HG02798 (cell line): ENCODE results near the gene MAML1.
"Not testable (repeated sequence)": the region's sequence is repeated elsewhere in the genome, so short reads cannot be mapped to it uniquely, and the experiment has no call there.

Source experiments
- ATAC-seq: cut with Tn5 transposase; IDR thresholded peaks from one replicate; pipeline ENCODE4 v1.9.1; 2021; ENCODE audit warnings: mild to moderate bottlenecking; ENCODE audit not compliant: unreplicated experiment, poor library complexity

MAML1 gene

DNA sequence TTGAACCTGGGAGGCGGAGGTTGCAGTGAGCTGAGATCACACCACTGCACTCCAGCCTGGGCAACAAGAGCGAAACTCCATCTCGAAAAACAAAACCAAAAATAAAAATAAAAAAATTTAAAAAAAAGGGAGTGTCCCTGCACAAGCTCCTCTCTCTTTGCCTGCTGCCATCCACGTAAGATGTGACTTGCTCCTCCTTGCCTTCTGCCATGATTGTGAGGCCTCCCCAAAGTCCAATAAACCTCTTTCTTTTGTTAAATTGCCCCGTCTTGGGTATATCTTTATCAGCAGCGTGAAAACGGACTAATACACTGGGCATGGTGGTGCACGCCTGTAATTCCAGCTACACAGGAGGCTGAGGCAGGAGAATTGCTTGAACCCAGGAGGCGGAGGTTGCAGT, 56.7 kb downstream of the MAML1 start:
- not testable (repeated sequence) for ATAC-seq

DNA sequence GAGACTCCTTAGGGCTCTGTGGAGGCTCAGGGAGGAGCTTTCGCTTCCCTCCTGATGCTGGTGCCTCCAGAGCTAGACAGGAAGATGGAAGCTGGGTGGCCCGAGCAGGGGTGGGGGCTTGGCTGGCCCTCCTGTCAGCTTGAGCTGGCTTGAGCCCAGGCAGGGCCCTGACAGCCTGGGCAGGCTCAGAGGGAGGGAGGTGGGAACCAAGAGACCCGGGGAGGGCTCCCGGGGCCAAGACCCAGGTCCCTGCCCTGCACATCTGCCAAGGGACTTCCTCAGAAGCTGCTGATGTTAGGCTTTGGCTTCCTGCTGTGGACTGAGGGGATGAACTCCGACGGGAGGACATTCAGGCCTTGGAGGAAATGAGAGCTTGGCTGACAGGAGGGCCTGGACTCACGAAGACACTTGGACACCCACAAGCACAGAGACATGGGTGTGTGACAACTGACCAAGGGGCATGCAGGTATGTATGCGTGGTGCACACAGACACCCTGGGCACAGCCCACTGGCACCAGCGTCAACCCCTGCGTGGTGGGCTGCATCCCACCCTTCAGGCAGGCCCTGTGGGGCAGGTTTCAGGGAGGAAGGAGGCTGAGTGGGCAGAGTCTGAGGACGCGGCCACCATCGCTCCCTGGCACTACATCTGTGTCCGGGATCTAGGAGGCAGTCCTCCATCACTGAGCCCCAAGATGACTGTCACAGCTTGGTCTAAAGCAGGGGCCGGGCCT, 59.4 kb downstream of the MAML1 start:
- ATAC-seq = no peak

DNA sequence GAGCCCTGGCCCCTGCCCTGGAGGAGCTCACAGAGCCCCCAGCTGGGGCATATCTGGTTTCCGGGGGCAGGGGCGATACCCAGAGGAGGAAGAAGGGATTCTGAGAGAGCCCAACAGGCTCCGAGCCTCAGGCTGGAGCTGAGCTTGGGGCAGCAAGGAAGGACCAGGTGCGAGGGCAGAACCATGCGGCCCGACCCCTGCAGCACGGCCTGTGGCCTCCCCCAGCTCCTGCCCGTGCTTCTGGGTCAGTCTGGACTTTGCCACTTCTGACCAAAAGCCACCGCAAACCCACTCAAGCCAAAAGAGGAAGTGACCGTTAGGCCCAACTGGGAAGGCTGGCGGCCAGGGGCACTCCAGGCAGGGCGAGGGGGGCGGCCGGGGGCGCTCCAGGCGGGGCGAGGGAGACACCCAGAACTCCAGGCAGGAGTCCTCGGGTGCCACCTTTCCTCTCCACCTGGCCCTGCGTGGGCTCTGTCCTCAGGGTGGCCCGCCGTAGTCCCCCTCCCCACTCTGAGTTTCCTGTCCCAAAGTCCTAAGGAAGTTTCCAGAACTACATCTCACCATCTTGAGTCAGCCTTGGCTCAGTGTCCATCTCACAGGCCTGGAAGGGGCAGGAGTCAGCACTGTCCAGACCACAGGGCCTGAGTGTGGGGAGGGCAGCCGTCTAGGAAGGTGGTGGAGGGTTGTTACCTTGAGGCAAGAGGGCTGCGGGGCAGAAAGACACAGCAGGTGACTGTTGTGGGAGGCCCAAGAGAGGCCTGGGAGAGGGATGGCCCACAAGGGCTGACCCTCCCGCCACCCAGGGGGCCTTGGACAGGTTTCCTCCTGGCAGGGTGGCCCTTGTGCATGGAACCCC, 60.2 kb downstream of the MAML1 start:
- no peak for ATAC-seq

DNA sequence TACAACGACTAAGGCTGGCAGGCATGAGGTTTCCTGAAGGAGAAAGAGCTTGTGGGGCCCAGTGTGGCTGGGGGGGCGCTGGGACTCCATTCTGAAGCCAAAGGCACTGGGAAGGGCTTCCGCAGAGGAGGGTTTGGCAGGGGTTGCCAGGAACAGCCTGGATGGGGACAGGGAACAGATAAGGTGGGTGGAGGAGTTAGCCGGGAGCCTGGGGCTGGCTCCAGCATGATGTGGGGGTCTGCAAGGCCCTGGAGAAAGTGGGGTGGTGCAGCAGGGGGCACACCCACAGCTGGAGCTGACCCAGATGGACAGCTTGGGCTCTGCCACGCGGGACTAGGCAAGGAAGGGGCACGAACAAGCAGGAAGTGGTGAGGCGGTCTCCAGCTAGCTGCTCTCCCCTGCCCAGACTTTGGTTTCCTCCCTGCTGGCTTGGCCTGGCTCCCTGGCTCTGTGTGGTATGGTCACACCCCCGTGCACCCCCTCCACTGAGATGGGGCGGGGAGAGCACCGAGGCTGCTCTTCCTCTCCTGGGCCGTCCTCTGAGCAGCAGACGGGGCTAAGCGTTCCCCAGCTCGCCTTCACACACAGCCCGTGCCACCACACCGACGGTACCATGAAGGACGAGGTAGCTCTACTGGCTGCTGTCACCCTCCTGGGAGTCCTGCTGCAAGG, 61.0 kb downstream of the MAML1 start, which contains the start of gene LTC4S:
Gene LTC4S, plus strand, starts transcription at position 519 of the 672 bp plus-strand sequence. Its CDS starts 95 bp downstream, at position 614.
- ATAC-seq = no peak

DNA sequence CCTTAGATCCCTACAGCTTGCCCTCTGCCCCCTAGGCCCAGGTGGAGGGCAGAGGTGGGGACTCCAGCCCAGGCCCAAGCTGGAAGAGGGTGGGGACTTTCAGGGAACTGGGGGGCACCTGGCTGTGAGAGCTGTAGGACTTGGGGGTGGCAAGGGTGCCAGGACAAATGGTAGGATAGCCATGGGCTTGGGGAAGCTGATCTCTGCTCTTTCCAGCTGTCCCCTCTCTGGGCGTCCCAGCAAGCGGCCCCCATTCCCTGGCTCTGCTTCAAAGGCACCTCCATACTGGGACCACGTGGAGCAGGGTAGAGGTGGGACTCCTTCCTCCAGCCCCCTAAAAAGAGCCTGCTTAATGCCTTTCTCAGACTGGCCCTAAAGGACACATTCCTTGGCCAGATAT, 61.5 kb downstream of the MAML1 start:
- no peak for ATAC-seq

DNA sequence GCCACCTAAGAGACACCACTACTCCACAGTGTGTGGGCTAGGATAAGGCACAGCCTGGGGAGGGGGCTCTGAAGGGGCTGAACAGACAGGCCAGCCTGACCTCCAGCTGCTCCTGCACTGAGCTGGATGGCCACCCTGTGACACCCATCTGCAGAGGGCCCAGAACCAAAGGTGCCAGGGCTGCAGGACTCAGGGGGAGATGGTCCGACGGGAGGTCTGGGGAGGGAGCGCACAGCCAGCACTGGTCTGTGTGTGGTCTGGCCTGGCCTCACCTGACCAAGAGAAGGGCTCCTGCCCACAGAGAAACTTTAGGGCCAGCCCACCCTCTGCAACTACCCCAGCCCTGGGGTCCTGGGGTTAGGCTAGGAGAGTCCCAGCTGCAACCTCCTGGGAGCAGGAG, 62.0 kb downstream of the MAML1 start:
- no peak for ATAC-seq

DNA sequence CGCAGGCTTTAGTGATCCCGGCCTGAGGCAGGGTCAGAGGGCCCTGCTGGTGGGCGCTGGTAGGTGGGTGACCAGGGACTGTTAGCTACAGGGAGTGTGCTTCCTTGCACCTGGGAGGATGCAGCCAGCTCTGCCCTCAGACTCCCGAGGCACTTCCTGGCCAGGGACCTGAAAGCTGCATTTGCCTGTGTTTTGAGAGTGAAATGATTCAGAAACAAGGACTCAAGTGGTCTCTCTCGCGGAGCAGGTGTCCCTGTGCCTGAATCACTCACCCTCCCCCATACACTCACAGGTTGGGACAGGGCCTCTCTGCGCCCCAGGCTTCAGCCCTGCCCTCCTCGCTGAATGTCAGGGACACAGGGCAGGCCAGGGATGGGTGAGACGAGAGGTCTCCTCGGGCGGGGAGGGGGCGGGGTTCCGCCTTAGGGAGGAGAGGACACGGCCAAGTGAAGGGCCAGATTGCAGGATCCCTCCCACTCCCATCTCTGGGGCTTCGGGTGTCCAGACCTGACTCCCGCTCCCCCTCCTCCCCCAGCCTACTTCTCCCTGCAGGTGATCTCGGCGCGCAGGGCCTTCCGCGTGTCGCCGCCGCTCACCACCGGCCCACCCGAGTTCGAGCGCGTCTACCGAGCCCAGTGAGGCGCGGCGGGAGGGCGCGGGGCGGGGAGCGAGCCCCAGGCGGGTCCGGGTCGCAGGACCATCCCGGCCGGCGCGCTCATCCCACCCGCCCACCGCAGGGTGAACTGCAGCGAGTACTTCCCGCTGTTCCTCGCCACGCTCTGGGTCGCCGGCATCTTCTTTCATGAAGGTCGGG, 62.6 kb downstream of the MAML1 start:
- ATAC-seq = no peak

DNA sequence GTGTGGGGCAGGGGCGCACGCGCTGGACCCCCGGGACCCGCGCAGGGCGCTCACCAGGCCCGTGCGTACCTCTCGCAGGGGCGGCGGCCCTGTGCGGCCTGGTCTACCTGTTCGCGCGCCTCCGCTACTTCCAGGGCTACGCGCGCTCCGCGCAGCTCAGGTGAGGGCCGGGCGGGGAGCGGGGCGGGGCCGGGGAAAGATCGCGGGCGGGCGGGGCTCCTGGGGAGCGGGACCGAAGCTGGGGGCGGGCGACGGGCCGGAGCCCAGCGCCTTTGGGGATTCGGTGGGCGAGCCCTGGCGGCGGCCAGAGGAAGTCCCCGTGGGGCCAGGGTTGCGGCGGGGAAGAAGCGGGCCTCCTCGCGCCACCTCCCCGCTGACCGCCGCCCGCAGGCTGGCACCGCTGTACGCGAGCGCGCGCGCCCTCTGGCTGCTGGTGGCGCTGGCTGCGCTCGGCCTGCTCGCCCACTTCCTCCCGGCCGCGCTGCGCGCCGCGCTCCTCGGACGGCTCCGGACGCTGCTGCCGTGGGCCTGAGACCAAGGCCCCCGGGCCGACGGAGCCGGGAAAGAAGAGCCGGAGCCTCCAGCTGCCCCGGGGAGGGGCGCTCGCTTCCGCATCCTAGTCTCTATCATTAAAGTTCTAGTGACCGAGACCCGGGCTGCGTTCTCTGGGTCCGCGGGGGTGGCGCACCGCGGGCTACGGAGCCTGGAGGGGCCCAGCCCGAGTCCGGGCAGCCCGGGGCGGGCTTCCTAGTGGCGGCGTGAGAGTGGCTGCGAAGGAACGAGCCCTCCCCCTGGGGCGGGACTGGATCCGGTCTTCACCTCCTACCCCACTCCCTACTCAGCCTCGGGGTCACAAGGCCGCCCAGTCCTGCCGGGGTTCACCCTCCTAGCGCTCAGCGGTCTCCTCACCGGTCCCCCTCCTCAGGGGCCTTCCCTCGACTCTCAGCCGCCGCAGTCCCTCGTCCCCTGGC, 63.5 kb downstream of the MAML1 start:
- peak; percentile 83 for ATAC-seq

DNA sequence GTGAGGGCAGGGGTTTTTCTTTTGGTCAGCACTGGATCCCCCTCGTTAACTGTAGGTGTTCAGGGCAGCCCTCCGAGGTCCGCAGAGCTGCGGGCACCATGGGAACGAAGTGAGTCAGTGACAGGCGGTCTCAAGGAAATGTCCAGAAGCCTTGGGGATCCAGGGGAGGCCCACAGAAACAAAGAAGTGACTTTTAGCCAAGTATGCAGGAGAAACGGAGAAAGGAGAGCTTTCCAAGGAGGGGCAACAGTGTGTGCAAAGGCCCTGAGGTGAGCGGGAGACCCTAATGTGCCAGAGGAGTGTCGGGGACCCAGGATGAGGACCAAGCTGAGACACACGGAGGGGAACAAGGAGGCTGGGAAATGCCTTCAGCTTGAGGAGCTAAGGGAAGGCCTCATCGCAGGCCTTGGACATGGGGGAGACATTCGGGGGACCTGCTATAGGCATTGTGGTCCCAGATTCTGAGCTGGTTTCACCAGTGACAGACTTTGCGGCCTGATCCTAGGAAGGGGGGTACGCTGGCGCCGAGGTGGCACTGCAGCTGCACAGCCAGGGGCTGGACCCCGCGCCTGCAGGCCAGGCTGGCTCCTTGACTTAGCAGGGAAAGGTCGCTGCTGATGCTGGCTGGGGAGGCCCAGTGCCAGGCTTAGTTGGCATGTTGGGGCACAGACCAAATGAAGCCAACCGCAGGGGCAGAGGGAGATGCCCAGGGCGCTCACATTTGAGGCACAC, 64.4 kb downstream of the MAML1 start:
- no peak for ATAC-seq

DNA sequence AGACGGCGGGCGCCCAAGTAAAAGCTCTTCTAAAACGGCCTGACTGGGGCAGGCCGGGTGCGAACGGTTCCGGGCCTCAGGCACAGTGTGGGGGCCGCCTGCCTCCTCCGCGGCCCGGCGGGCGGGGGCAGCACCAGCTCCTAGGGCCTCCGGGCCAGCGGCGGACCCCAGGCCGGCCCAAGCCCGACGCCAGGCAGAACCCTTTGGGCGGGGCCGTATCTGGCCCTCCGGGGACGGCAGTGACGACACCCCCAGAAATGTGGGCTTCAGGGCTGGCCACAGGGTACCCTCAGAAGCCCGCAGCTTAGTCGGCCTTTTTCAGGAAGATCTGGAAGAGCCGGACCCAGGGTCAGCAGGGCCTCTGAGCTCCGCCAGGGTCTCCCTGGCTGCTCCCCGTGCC, 65.1 kb downstream of the MAML1 start:
- ATAC-seq = no peak

DNA sequence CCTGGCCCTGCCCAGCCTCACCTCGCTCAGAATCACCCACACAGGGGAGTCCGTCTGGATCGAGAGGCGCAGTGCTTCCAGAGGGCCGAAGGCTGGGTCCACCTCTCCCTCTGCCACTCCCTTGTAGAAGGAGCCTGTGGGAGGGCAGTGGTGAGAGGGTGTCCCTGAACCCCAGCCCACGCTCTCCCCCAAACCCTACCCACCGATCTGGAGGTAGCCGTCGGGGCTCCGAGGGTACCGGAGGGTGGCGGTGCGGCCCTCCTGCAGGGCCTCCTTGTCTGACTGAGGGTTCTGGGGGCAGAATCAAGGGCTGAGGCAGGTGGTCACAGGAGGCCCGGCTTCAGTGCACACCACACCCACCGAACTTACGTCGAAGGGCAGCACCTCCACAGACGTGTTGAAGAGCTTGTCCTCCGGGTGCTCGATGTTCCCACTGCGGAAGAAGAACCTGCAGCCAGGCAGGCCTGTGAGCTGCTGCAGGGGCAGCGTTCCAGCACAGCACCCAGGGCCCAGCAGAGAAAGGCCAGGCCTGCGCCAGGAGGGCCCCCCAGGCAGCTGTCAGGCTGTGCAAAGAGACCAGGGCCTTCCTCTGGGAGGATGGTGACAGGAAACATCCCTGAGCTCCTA, 65.6 kb downstream of the MAML1 start:
- no peak for ATAC-seq

DNA sequence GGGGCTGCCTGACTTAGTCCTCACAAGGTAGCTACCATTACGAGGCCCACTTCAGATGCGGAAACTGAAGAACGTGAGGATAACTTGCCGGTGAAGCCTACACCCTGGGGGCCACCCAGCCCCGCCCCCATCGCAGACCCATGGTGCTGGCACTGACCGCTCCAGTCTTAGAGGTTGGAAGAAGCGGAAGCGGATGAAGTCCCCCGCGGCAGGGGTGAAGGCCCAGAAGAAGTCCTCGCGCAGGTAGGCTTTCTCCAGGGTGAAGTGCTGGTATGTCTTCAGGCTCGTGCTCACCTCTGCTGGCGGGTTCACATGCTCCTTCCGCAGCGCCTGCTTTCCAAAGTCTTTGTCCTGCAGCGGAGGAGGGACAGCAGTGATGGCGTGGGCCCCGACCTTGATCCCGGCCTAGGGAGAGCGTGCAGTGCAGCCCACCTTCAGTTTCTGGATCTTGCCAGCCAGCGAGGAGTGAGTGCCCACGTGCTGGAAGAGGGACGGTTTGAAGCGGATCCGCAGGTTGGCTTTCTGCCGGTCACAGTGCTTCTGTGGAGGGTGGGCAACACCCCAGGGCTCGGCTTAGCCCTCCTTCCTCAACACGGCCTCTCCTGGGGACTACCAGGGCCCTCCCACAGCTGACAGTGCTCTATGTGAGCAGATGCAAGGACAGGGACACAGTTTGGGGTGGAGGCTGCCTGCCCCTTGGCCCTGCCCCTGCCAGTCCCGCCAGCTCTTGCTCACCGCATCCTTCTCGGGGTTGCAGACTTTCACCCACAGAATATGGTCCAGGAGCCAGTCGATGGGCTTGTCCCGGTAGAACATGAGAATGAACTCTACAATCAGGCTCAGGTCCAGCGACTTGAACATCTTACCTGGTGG, 66.4 kb downstream of the MAML1 start:
- no peak for ATAC-seq

DNA sequence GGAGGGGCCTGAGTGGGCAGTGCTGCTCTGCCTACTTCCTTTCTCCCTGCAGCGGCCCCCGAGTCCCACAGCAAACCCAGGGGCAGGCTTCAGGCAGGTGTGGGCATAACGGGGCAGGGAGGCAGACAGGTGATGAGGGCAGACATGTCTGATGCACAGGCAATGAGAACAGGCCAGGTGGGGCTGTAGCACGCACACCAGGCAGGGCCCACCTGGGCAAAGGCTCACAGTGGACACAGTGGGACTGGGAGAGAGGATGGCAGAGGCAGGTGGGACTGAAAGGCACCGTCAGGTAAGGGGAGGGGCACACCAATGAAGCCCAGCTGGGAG, 67.0 kb downstream of the MAML1 start:
- no peak for ATAC-seq

DNA sequence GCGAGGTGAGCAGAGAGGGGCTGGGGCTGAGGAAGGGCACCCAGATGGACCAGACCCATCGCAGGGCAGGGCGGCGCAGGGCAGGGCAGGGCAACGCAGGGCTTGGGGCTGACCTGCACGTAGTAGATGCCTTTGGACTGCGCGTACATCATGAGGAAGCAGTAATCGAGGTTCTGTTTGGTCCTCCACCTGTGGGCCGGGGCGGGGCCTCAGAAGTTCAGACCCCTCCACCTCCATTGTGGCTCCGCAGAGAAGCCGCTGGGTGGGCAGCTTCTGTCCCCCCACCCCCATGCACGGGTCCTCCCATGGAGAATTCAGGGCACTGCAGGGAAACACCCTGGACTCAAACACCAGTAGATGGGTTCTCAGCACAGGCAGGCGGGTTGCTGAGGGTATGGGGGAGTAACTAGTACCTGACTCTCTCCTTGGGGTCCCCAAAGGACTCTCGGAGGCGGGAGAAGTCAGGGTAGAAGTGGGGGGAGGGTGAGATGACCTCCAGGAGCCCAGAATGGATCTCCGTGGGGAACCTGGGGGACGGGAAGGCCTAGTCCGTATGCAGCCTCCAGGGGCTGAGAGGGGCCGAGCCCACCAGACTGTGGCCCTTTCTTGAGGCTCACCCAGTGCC, 67.6 kb downstream of the MAML1 start:
- no peak for ATAC-seq

DNA sequence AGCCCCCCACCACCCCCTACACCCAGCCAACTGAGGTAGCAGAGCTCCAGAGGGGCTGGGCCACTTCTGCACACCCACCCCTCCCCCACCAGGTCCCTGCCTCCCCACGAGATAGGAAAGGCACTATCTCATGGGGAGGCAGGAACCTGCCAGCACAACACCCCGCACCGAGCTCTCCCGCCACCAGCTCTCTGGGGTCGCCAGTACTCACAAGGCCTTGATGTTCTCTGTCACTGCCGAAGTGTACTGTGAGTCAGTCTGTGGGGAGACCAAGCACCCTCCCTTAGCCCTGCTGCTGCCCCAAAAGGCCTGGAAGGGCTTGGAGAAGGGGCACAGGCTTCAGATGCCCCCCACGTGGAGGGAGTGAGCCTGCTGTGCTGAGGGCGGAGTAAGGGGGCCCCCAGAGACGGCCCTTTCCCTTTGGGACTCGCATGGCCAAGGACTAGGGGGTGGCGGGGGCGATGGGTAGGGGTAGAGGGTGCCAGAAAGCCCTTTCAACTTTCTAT, 68.1 kb downstream of the MAML1 start:
- no peak for ATAC-seq
